MCF 10A (cell line): ENCODE measurements around the gene ISLR. TPM values are rescaled to one million over a fixed set of nuclear protein-coding genes. Genes with fewer than 3 reads are reported as not detected.

Experiments
- BruUV-seq: library from RNA; stranded (reverse); fragments of 400-500 nt; replicated peaks from 2 replicates; lab custom pipeline; 2021; lab: Mats Ljungman, UMichigan
- CTCF ChIA-PET: fragments of 300-600 bp; sonication (Branson Sonifier 250); formaldehyde crosslinking; extraction: SDS; loops from one replicate; lab custom pipeline; 2021; ENCODE audit warnings: antibody characterized with exemption, inconsistent platforms; lab: Yijun Ruan, JAX
- POLR2A ChIA-PET: fragments of 300-600, 350-650 bp; sonication (Branson Sonifier 250); formaldehyde crosslinking; extraction: SDS; loops from one replicate; lab custom pipeline; 2020; ENCODE audit warnings: antibody characterized with exemption, inconsistent platforms; lab: Yijun Ruan, JAX
- DNase-seq: peaks from one replicate; pipeline ENCODE4 v3.0.0-alpha.2; 2018; ENCODE audit not compliant: unreplicated experiment
- H3K27ac Mint-ChIP-seq: one replicate; pipeline ENCODE4 v1.8.0; 2022; ENCODE audit warnings: mild to moderate bottlenecking, low read depth, mixed read lengths; ENCODE audit not compliant: unreplicated experiment
- H3K27me3 Mint-ChIP-seq: one replicate; pipeline ENCODE4 v1.8.0; 2022; ENCODE audit warnings: mixed read lengths; ENCODE audit not compliant: insufficient read depth, unreplicated experiment
- H3K36me3 Mint-ChIP-seq: one replicate; pipeline ENCODE4 v1.8.0; 2022; ENCODE audit warnings: mild to moderate bottlenecking, moderate library complexity, mixed read lengths; ENCODE audit not compliant: insufficient read depth, unreplicated experiment
- H3K4me1 Mint-ChIP-seq: one replicate; pipeline ENCODE4 v1.8.0; 2022; ENCODE audit warnings: mixed read lengths; ENCODE audit not compliant: insufficient read depth, unreplicated experiment
- H3K4me3 Mint-ChIP-seq: one replicate; pipeline ENCODE4 v1.8.0; 2022; ENCODE audit warnings: mild to moderate bottlenecking, moderate library complexity, mixed read lengths; ENCODE audit not compliant: unreplicated experiment
- H3K9me3 Mint-ChIP-seq: one replicate; pipeline ENCODE4 v1.8.0; 2022; ENCODE audit warnings: mixed read lengths; ENCODE audit not compliant: unreplicated experiment
- intact Hi-C: fragments of 100-400 bp; cut with micrococcal nuclease; formaldehyde crosslinking; loops from 2 replicates; pipeline ENCODE4 v1.14.1; 2022
- total RNA-seq: library from RNA; stranded (reverse); gene quantifications from 2 replicates; pipeline ENCODE4 v1.2.3, GENCODE V29; 2022
- TF ChIP-seq, protein P1 (sequence below): fragments of 200-600 bp; IDR thresholded peaks from one replicate; pipeline ENCODE4 v1.8.0; 2022; ENCODE audit warnings: antibody characterized with exemption, mild to moderate bottlenecking; ENCODE audit not compliant: unreplicated experiment

ISLR gene
- total RNA-seq, 1 experiment from 2014 or later, result not detected

DNA sequence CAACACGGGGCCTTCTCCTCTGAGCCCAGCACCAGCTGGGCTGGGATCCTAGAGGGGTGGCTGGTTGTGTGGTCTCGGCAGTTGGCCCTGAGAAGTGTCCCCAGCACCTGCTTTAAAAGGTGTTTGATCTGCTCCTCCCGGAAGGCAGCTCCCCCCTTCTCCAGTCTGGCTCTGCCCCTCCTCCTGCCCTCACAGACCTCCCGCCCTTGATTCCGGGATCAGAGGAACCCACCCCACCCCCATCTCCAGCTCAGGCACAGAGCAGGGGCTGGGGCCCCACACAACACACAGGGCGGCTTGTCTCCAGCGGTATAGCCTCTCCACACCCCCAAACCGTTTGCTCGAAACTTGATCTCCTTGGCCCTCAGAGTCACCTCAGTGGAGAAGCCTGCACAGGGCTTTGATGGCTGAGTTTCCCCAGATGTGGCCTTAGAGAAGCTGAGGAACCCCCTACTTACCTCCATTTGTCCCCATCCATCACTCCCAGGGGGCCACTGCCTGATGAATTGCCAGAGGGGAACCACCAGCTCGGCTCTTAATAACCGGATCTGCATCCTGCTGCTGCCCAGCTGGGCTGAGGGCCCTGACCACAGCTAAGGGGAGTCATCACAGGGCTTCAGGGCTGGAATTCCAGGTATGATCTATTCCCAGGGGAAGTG, 35.5 kb downstream of the ISLR start:
- intact Hi-C loops, result no loop called here
- POLR2A ChIA-PET, result no interaction called here
- Mint-ChIP-seq H3K4me1 (no peaks in the 10 kb centered on the region), H3K36me3 (peaks cover 6% of the 10 kb centered on the region), H3K9me3 (no peaks in the 10 kb centered on the region), H3K27me3 (no peaks in the 10 kb centered on the region), H3K27ac (no peak overlapping the region), H3K4me3 (no peak overlapping the region)
- DNase-seq, result no peak
- BruUV-seq, result no TSS peak
- TF ChIP-seq, protein P1, sequence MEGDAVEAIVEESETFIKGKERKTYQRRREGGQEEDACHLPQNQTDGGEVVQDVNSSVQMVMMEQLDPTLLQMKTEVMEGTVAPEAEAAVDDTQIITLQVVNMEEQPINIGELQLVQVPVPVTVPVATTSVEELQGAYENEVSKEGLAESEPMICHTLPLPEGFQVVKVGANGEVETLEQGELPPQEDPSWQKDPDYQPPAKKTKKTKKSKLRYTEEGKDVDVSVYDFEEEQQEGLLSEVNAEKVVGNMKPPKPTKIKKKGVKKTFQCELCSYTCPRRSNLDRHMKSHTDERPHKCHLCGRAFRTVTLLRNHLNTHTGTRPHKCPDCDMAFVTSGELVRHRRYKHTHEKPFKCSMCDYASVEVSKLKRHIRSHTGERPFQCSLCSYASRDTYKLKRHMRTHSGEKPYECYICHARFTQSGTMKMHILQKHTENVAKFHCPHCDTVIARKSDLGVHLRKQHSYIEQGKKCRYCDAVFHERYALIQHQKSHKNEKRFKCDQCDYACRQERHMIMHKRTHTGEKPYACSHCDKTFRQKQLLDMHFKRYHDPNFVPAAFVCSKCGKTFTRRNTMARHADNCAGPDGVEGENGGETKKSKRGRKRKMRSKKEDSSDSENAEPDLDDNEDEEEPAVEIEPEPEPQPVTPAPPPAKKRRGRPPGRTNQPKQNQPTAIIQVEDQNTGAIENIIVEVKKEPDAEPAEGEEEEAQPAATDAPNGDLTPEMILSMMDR, result no peak
- CTCF ChIA-PET, result interaction anchor here (0.7 kb wide), 1 partner anchor 266 kb away, joined by 3 read pairs; no protein-coding TSS in a partner anchor

DNA sequence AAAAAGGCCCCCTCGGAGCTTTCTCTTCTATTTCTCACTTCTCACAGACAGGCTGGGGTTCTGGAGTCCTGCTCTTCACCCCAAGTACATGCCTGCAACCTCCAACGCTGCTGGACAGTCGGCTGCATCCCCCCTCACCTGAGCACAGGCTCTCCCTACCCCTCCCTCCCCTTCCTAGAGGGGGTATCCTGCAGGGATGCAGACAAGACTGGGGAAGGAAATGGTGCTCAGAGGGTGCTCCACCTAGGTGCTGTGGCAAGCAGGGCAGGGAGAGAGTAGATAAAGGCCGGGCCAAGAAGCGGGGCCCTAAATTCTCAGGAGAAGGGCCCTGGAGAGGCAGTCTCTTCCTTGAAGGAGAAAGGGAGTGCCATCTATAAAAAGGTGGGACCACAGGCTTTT, 36.0 kb downstream of the ISLR start:
- H3K4me1 Mint-ChIP-seq, result peaks cover under 1% of the 10 kb centered on the region
- TF ChIP-seq, protein P1, result no peak
- ChIA-PET POLR2A (no interaction called here), CTCF (no interaction called here)
- H3K36me3 Mint-ChIP-seq, result peaks cover 6% of the 10 kb centered on the region
- no peaks in the 10 kb centered on the region for H3K27me3 Mint-ChIP-seq
- intact Hi-C loops, result no loop called here
- peak overlapping the region; percentile 37 for H3K27ac Mint-ChIP-seq
- no TSS peak for BruUV-seq
- no peak overlapping the region for H3K4me3 Mint-ChIP-seq
- DNase-seq, result no peak
- H3K9me3 Mint-ChIP-seq, result no peaks in the 10 kb centered on the region

GRCh38 chr15:74209997-74210671, 36.6 kb downstream of the ISLR start:
- POLR2A ChIA-PET, result no interaction called here
- peaks cover 6% of the 10 kb centered on the region for H3K4me1 Mint-ChIP-seq
- no TSS peak for BruUV-seq
- no peaks in the 10 kb centered on the region for H3K9me3 Mint-ChIP-seq
- no peaks in the 10 kb centered on the region for H3K27me3 Mint-ChIP-seq
- CTCF ChIA-PET, result no interaction called here
- H3K27ac Mint-ChIP-seq, result peak overlapping the region; percentile 37
- peaks cover 6% of the 10 kb centered on the region for H3K36me3 Mint-ChIP-seq
- no peak overlapping the region for H3K4me3 Mint-ChIP-seq
- TF ChIP-seq, protein P1, result no peak
- intact Hi-C loops, result no loop called here
- peak; percentile 15 for DNase-seq

- BruUV-seq, result no TSS peak
- Mint-ChIP-seq H3K27me3 (no peaks in the 10 kb centered on the region), H3K27ac (no peak overlapping the region), H3K9me3 (no peaks in the 10 kb centered on the region), H3K4me1 (peaks cover 12% of the 10 kb centered on the region), H3K4me3 (no peak overlapping the region), H3K36me3 (peaks cover 6% of the 10 kb centered on the region)
- ChIA-PET CTCF (no interaction called here), POLR2A (no interaction called here)
- intact Hi-C loops, result no loop called here
- DNase-seq, result no peak
- TF ChIP-seq, protein P1, result no peak
Measured at GRCh38 chr15:74210729-74211128, 37.2 kb downstream of the ISLR start.
